NCI-H1694 (cell line): ENCODE data around the gene SNRNP70.
A peak's percentile ranks its signal among the peaks of the same experiment; 100 is the strongest.

Experiments
- DNase-seq: peaks from one replicate; lab custom pipeline; 2025; lab: John Stamatoyannopoulos, UW

The SNRNP70 gene

GRCh38 chr19:49102303-49102702 lies 17.1 kb downstream of the SNRNP70 start:
- no peak for DNase-seq

- DNase-seq: no peak
Observed at GRCh38 chr19:49103331-49104085, 18.3 kb downstream of the SNRNP70 start.

- DNase-seq: peak; percentile 92
Observed at GRCh38 chr19:49104229-49104864, 19.1 kb downstream of the SNRNP70 start.

- DNase-seq: peak; percentile 65
Observed at GRCh38 chr19:49106648-49107135, 21.4 kb downstream of the SNRNP70 start.

GRCh38 chr19:49107625-49108459 lies 22.6 kb downstream of the SNRNP70 start:
- no peak for DNase-seq

GRCh38 chr19:49109051-49109450 lies 23.8 kb downstream of the SNRNP70 start:
- DNase-seq: no peak

- no peak for DNase-seq
Observed at GRCh38 chr19:49109569-49110233, 24.4 kb downstream of the SNRNP70 start.

GRCh38 chr19:49110567-49110966 lies 25.3 kb downstream of the SNRNP70 start:
- DNase-seq: no peak

- DNase-seq: no peak
Observed at GRCh38 chr19:49111218-49111998, 26.2 kb downstream of the SNRNP70 start.

- DNase-seq: peak; percentile 59
Observed at GRCh38 chr19:49113762-49114629, 28.7 kb downstream of the SNRNP70 start, which contains the start of gene LIN7B. LIN7B (plus strand) TSS chr19:49114370; CDS start chr19:49114405, 35 bp downstream.

GRCh38 chr19:49114630-49115363 lies 29.5 kb downstream of the SNRNP70 start:
- peak; percentile 39 for DNase-seq

- no peak for DNase-seq
Observed at GRCh38 chr19:49116544-49116943, 31.3 kb downstream of the SNRNP70 start.

GRCh38 chr19:49117677-49118564 lies 32.7 kb downstream of the SNRNP70 start:
- no peak for DNase-seq

- peak; percentile 81 for DNase-seq
Observed at GRCh38 chr19:49118565-49119410, 33.5 kb downstream of the SNRNP70 start, which contains the start of gene C19orf73. C19orf73 (minus strand) TSS chr19:49119143; CDS start chr19:49119022, 121 bp downstream.

- DNase-seq: no peak
Observed at GRCh38 chr19:49119411-49120324, 34.4 kb downstream of the SNRNP70 start, which contains the start of gene PPFIA3. PPFIA3 (plus strand) TSS chr19:49119544; CDS start chr19:49127874, 8,330 bp downstream.

- no peak for DNase-seq
Observed at GRCh38 chr19:49120325-49120683, 35.1 kb downstream of the SNRNP70 start.
